ENCODE results near the gene DCUN1D1.
"Not testable (repeated sequence)": the region's sequence is repeated elsewhere in the genome, so short reads cannot be mapped to it uniquely, and the experiment has no call there.

The DCUN1D1 gene

DNA sequence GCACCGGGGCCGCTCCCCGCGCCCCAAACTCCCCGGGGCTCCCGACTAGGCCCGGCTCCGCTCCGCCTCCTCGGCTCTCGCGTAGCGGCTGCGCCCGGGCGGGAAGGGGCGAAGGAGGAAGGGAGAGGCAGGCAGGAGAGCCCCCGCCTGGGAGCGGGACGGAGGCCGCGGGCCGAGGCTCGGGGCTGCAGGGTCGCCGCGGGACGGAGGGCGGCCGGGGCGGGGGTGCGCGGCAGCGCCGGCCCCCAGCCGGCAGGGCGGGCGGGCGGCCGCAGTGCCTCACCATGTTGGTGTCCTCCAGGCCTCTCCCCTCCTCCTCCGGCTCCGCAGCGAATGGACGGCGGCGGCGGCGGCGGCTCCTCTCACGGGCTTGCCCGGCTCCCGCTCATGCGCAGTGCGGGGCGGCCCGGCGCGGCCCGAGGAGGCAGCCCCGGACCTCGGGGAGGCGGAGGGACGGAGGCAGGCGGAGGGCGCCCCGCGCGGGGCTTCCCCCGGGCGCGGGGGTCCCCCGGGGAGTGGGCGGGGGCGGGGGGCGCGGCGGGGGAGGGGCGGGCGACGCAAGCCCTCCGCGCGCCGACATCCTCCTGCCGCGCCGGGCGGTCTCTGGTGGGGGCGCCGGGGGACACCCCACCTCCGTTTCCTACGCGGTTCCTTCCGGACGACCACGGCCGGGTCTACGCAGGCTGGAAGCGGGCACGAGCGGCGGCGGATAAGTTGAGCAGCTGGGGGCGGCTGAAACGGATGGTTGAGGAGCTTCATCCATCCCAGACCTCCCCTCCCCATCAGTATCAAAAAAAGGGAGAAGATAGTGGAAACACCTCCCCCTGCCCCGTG is at the start of gene DCUN1D1:
Gene DCUN1D1 (minus strand): TSS at position 335 of the 834 bp plus-strand sequence. CDS start 49 bp downstream, at position 286.
- peak; percentile 71 to 83 (median 73) for DNase-seq (ENCODE audit: low read depth in 3 of 3)

DNA sequence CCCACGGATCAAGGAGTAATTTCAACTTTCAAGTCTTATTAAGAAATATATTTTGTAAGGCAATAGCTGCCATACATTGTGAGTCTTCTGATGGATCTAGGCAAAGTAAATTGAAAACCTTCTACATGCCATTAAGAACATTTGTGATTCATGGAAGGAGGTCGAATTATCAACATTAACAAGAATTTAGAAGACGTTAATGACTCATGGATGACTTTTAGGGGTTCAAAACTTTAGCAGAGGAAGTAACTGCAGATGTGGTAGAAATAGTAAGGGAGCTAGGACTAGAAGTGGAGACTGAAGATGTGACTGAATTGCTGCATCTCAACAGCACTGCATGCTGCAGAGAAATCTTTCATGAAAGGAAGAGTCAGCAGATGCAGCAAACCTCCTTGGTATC is 48.1 kb upstream of the DCUN1D1 start:
- no peak for DNase-seq (ENCODE audit: low read depth in 3 of 3)

DNA sequence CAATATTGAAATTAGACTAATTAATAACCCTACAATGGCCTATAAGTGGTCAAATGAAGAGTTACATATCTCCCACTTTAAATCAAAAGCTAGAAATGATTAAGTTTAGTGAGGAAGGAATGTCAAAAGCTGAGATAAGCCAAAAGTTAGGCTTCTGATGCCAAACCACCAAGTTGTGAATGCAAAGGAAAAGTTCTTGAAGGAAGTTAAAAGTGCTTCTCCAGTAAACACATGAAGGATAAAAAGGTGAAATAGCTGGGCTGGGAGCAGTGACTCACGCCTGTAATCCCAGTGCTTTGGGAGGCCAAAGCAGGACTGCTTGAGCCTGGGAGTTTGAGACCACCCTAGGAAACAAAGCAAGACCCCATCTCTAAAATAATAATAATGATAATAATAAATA is 46.9 kb upstream of the DCUN1D1 start:
- DNase-seq (ENCODE audit: low read depth in 3 of 3): no peak

DNA sequence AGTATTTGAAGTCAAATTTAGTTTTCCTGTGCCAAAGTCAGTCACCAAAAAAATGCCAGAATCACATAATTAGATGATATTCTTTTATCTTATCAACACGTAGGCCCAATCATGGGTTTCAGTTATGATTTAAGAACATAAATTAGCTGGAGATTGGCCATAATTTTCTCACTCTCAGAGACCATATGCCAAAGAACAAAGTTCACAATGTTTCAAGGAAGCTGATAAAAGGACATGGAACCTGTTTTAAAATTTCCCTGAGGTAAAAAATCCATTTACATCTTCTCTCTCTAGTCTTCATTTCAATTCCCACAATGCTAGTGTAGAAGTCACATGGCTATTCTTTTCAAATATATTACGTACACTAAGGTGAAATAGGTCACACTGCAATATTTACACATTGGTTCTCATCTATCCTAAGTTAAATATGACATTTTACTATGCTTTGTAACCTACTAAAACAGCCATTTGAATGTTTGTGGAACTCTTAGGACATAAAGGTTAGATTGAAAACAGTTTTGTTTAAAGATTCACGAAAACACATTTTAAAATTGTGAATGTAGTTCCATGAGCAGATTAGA is 42.7 kb upstream of the DCUN1D1 start:
- no peak for DNase-seq (ENCODE audit: low read depth in 3 of 3)

DNA sequence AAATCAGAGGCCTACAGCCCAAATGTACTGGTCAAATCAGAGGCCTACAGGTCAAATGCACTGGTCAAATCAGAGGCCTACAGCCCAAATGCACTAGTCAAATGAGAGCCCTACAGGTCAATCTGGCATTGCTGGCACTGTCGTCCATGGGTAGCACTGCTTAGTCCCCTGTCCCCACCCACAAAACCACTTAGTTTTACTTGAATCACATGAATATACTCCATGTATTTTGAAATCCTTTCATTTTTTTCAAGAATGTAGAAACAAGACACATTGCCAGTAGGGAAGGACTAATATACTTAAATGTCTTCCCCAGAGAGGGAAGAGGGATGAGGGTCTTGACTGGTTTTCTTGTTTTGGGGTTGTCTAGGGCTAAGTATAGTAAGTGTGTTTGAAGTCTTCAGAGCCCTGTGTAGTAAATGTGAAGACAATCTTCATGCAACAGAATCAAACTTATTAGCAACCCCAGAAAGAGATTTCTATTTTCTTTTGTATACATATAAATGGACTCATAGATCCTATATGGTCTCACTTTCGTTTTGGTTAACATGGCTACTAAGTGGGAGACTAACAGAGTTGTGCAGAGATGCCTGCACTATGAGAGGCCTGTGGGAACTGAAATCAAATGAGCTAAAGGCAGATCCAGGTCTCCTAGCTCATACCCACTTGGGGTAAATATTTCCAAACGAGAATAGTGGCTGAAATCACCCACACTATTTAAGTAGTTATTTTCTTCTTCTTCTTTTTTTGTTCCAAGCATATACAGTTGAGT is 38.3 kb upstream of the DCUN1D1 start:
- no peak for DNase-seq (ENCODE audit: low read depth in 3 of 3)

DNA sequence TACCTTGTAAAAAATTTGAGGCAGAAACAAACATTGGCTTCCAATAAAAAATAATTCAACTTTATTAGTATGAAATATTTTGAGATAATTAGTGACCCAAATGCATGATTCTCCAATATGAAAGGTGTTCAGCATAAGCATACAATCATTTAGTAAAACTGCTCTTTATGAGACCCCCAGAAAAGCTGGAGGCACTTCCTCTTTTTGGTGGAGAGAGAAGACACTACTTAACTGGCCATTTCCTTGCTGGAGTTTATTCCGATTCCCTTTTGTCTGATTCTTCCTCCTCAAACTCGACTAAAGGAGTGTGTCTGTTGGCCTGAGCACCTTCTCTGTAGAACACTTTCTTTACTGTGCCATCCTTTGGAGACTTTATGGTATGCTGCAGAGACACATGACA is 34.8 kb upstream of the DCUN1D1 start:
- no peak for DNase-seq (ENCODE audit: low read depth in 3 of 3)

DNA sequence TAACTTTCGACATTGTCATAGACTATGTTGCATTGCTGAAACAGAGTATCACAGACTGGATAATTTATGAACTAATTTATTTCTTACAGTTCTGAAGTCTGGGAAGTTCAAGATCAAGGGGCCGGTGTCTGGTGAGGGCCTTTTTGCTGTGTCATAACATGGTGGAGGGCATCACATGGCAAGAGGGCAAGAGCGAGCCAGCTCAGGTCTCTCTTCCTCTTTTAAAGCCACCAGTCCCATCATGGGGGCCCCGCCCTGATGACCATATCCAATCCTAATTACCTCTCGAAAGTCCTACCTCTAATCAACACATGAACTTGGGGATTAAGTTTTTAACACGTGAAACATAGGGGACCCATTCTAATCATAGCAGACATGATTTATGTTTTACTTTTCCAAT is 33.5 kb upstream of the DCUN1D1 start:
- no peak for DNase-seq (ENCODE audit: low read depth in 3 of 3)

DNA sequence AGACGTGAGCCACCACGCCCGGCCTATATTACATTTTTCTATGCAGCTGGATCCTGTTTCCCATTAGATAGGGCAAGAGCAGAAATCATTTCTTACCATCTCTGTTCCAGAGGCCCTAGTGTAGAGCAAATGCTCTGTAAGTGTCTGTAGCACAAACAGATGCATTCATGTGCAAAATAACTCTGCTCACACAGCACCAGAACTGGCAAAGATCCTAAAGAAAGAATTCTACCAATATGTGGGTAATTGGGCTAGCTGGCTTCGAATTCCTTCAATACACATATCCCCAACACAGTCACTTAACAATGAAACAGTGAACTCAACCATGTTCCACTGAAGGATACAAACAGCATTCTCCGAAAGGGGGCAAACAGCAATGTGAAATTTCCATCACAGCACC is 32.7 kb upstream of the DCUN1D1 start:
- DNase-seq (ENCODE audit: low read depth in 3 of 3): no peak

DNA sequence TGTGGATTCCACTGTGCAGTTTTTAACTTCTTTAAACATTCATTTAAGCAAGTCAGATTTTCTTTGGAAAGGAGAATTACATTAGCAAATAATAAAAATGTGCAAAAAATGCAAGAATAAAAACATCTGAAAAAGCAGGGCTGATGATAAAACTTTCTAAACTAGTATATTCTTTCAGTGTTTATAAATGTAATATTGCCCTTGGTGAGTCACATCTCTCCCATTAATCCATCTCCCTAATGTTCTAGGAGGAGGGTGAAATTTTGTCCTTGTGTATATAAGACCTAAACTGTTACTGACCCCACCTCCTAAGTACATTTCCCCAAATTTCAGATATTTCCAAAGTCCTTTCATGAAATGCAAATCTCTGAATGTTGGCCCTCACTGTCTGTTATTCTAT is 28.5 kb upstream of the DCUN1D1 start:
- no peak for DNase-seq (ENCODE audit: low read depth in 3 of 3)

DNA sequence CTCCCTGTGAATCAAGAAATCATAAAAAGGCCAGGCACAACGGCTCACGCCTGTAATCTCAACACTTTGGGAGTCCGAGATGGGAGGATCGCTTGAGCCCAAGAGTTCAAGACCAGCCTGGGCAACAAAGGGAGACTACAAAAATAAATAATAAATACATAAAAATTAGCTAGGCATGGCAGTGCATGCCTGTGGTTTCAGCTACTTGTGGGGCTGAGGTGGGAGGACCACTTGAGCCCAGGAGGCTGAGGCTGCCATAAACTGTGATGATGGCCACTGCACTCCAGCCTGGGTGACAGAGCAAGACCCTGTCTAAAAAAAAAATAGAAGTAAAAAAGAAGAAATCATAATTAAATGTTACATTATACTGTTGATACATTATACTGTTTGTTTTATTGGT is 28.0 kb upstream of the DCUN1D1 start:
- no peak for DNase-seq (ENCODE audit: low read depth in 3 of 3)

DNA sequence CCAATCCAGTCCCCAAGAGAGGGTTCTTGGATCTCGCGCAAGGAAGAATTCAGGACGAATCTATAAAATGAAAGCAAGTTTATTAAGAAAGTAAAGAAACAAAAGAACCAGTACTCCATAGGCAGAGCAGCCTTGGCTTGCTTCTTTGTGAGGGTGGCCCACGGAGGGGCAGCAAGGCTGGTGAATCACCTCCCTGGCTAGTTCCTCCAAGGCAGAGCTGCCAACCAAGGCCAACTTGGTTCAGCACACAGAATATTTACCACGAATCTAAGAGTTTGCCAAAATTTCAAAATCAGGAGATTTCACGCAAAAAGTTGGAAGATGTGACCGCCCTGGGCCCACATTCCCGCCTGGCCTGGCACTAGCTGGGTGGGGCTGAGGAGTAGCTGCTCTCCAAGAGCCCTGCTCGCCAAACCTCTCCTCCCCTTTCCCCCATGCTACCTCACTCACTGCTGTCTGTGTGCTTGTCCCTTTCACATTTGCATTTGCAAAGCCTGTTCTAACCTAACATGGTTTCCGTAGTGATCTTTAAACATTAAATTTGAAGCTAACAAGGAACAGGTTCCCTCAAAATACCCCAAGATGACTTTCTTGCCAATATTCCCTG is 26.2 kb upstream of the DCUN1D1 start:
- DNase-seq (ENCODE audit: low read depth in 3 of 3): no peak

DNA sequence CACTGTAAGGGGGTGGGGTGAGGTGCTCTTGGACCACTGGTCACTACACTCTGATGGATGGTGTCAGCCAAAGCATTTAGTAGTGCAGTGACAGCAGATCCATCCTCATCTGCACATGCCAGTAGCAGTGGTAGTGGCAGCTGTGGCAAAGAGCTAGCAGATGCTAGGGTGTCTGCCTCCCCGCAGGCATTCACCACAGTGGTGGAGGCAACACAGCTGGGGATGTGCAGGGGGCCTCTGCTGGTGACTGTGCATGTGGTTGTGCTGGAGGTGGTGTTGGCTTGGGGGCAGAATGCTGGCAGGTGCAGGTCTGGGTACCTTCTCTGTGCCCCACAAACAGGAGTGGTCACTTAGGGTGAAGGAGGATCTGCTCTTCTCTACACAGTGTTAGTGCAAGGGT is 19.4 kb upstream of the DCUN1D1 start:
- DNase-seq (ENCODE audit: low read depth in 3 of 3): no peak

DNA sequence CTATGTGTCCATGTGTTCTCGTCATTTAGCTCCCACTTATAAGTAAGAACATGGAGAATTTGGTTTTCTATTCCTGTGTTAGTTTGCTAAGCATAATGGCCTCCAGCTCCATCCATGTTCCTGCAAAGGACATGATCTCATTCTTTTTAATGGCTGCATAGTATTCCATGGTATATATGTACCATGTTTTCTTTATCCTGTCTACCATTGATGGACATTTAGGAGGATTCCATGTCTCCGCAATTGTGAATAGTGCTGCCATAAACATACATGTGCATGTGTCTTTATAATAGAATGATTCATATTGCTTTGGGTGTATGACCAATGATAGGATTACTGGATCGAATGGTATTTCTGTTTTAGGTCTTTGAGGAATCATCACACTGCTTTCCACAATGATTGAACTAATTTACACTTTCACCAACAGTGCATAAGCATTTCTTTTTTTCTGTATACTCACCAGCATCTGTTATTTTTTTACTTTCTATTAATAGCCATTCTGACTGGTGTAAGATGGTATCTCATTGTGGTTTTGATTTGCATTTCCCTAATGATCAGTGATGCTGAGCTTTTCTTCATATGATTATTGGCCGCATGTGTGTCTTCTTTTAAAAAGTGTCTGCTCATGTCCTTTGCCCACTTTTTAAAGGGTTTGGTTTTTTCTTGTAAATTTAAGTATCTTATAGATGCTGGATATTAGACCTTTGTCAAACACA is 13.3 kb upstream of the DCUN1D1 start:
- not testable (repeated sequence) for DNase-seq (ENCODE audit: low read depth in 3 of 3)

DNA sequence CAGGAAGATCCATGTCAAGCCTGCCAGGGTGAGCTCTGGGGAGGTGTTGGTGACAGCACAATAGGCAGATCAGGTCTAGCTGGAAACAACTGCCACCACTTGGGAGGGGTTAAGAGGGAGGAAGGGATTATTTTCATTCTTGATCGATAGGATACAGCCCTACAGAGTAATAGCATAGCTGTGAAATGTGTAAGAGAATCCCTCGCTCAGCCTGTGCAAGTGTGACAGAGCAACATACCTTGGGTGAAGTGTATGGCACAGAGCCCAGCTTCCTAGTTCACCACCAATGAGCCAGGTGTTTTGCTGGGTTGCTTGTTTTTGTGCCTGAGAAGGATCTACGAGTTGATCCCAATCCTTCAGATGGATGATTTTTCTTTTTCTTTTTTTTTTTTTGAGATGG is 9.2 kb upstream of the DCUN1D1 start:
- DNase-seq (ENCODE audit: low read depth in 3 of 3): no peak

DNA sequence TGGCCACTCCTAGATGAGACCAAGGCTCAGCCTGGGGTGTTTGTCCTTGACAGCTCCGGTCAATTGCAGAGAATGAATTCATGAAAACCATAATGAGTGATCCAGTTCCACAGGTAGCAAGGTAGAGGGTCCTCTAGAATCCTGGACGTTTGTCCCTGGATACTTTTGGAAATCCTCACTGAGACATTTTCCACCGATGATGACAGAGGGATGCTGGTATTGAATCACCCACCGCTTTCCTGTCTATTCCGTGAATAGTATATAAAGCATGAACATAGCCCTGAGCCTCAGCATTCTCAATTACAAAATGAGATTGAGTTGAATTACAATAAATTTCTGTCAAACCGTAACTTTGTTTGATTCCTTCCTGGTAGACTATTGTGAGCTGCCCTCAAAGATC is 5.7 kb upstream of the DCUN1D1 start:
- DNase-seq (ENCODE audit: low read depth in 3 of 3): no peak

DNA sequence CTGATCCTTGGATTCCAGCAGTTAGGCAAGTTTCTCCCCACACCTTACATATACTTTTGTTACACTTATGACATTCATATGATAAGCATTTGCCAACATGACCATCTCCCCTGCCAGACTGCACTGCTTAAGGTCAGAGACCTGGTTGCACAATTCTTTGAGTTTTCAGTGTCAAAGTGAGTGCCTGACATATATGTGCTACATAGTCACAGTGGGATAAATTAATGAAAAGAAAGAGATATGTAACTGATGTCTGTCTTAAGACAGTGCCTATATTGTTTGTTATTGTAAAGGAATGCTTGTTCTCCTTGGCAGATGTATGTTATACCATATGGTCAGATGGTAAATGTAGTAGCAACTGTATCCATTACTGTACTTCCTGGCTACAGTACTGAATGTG is 3.5 kb upstream of the DCUN1D1 start:
- no peak for DNase-seq (ENCODE audit: low read depth in 3 of 3)

DNA sequence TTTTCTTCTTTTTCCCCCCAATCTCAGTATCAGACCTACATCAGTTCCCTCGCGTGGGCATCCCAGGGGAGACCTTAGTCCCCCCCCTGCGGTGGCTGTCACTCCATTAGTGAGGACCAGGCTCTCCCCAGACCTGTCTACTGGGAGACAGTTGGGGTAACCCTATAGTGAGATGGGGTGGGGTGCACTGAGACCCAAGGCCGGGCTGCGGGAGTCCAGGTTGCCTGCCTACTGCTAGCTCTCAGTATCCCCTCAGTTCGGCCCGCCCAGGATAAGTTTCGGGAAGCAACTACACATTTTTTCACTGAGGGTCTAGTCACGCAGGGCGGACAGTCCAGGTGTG is 671 bp upstream of the DCUN1D1 start:
- no peak for DNase-seq (ENCODE audit: low read depth in 3 of 3)

DNA sequence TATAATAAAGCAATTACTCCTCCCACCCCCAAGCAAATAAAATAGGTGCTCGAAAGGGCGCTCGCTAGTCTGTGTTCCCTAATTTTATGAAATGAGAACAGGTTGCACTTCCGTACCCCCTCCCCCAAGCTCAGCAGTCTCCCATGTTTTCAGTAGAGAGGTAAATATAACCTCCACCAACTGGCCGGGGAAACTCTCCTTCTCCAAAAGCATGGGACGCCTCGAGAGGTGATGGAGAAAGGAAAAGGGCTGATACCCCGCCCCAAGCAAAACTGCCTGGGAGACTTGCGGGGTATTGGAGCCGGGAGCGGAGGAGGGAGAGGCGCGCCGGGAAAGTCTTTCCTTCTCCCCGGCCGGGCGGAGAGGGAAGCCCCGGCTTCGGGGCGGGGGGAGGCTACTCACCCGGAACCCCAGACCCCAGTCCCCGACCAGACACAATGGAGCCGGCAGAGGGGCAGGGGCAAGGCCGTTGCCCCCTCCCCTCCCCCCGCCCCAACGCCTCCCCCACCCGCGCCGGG is 605 bp downstream of the DCUN1D1 start:
- DNase-seq (ENCODE audit: low read depth in 3 of 3): peak in 1 of 3 experiments; percentile 1

DNA sequence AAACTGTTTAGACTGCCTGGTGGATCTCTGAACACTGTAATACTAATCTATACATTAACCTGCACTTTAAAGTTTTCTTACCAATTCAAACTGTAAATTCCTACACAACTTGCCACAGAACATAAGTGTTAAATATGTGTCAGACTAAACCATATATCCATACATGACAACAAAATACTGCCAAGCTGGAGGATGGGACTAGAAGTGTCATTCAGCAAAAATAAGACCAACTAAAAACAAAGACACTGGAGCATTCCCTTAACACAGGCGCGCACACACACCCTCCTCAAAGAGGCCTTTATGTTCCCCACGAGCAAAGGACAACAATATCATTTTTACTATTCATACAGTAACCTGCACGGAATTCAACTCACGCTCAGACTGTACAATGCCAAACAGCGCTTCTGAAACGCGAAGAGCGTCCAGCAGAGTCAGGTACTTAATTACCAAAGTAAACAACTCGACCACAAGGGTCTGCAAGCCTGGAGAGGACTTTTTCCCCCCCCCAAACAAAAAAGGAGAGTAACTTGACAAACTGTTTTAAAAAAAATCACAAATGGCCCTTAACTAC is 1.1 kb downstream of the DCUN1D1 start:
- DNase-seq (ENCODE audit: low read depth in 3 of 3): no peak

DNA sequence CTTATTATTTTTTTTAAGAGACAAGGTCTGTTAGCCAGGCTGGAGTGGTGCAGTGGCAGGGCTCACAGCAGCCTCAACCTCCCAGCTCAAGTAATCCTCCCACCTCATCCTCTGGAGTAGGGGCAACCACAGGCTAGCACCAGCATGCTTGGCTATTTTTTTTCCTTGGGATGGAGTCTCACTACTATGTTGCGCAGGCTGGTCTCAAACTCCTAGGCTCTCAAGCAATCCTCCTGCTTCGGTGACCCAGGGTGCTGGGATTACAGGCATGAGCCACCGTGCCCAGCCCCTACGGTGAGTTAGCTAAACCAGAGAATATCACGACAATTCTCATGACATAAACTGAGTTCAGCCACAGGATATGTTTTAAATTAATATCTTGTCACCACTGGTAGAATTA is 2.0 kb downstream of the DCUN1D1 start:
- DNase-seq (ENCODE audit: low read depth in 3 of 3): no peak

DNA sequence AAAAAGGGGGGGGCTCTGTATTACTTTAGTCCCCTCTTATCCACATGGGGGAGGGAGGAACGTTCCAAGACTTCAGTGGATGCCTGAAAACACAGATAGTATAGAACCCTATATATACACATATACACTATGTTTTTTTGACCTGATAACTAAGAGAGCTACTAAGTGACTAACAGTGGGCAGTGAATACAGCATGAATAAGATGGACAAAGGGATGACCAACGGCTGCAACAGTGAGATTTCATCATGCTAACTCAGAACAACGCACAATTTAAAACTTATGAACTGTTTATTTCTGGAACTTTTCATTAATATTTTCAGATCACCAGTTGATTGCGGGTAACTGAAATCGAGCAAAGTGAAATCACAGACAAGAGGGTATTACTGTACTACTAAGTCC is 7.3 kb downstream of the DCUN1D1 start:
- DNase-seq (ENCODE audit: low read depth in 3 of 3): no peak
